NCI-H2029 (cell line): ENCODE data around the gene COX7A2.

ENCODE experiments used
- DNase-seq: peaks from one replicate; lab custom pipeline; 2025; lab: John Stamatoyannopoulos, UW

COX7A2 gene

GRCh38 chr6:75199889-75200288, 43.7 kb downstream of the COX7A2 start:
- no peak for DNase-seq

- DNase-seq, result no peak
Observed at GRCh38 chr6:75196081-75196687, 47.4 kb downstream of the COX7A2 start.

- no peak for DNase-seq
Observed at GRCh38 chr6:75188221-75188925, 55.2 kb downstream of the COX7A2 start.
